Occipital lobe (tissue), 2 donors: ENCODE data around the gene HMBS. TPM values are rescaled to one million over a fixed set of nuclear protein-coding genes. Genes with fewer than 3 reads are reported as not detected.
A peak's percentile ranks its signal among the peaks of the same experiment; 100 is the strongest.
"Not testable (repeated sequence)": the region's sequence is repeated elsewhere in the genome, so short reads cannot be mapped to it uniquely, and the experiment has no call there.

Experiments used
- DNase-seq: peaks from one replicate; lab custom pipeline; 2025; lab: John Stamatoyannopoulos, UW
- total RNA-seq: library from RNA; depleted of rRNA; stranded (reverse); fragments of >200 nt; gene quantifications from one replicate; pipeline ENCODE4 v1.2.3, GENCODE V29; 2014

The HMBS gene
- total RNA-seq, 1 donor from 2014 or later, result 2.0 TPM

- no peak for DNase-seq
Measured at GRCh38 chr11:119118227-119118626, 33.5 kb downstream of the HMBS start.

- no peak for DNase-seq
Measured at GRCh38 chr11:119118946-119119345, 34.3 kb downstream of the HMBS start.

GRCh38 chr11:119120639-119121007, 35.9 kb downstream of the HMBS start:
- DNase-seq, result no peak

- peak; percentile 100 for DNase-seq
Measured at GRCh38 chr11:119121008-119121810, 36.5 kb downstream of the HMBS start, which contains the start of gene HINFP. Gene HINFP (plus strand): TSS chr11:119121580. CDS start chr11:119126945, 5,365 bp downstream.

- no peak for DNase-seq
Measured at GRCh38 chr11:119121811-119122124, 37.1 kb downstream of the HMBS start.

- DNase-seq, result no peak
Measured at GRCh38 chr11:119125821-119126220, 41.1 kb downstream of the HMBS start.

- DNase-seq, result no peak
Measured at GRCh38 chr11:119126675-119127268, 42.1 kb downstream of the HMBS start.

GRCh38 chr11:119130662-119131061, 46.0 kb downstream of the HMBS start:
- no peak for DNase-seq

- DNase-seq, result no peak
Measured at GRCh38 chr11:119134389-119134978, 49.8 kb downstream of the HMBS start.

- DNase-seq, result not testable (repeated sequence)
Measured at GRCh38 chr11:119139276-119139675, 54.6 kb downstream of the HMBS start.

Other genes starting within 250 kb of the HMBS start
- not detected for gene CXCR5, start 201.0 kb upstream of the HMBS start, total RNA-seq
- gene BCL9L, start 159.0 kb upstream of the HMBS start, total RNA-seq, result 11.5 TPM
- gene UPK2, start 128.6 kb upstream of the HMBS start, total RNA-seq, result not detected
- 0.31 TPM for gene FOXR1, start 113.1 kb upstream of the HMBS start, total RNA-seq
- gene CENATAC, start 86.7 kb upstream of the HMBS start, total RNA-seq, result 31.0 TPM
- gene RPS25, start 66.5 kb upstream of the HMBS start, total RNA-seq, result 705 TPM
- gene TRAPPC4, start 66.1 kb upstream of the HMBS start, total RNA-seq, result 63.9 TPM
- 9.5 TPM for gene SLC37A4, start 54.0 kb upstream of the HMBS start, total RNA-seq
- 37.0 TPM for gene HYOU1, start 27.7 kb upstream of the HMBS start, total RNA-seq
- gene VPS11, start 17.1 kb upstream of the HMBS start, total RNA-seq, result 22.1 TPM
- gene DPAGT1, start 17.0 kb downstream of the HMBS start, total RNA-seq, result 8.7 TPM
- 7.6 TPM for gene C2CD2L, start 22.5 kb downstream of the HMBS start, total RNA-seq
- gene HINFP, start 36.7 kb downstream of the HMBS start, total RNA-seq, result 21.7 TPM
- gene ABCG4, start 64.2 kb downstream of the HMBS start, total RNA-seq, result 2.5 TPM
- gene NLRX1, start 83.8 kb downstream of the HMBS start, total RNA-seq, result 3.3 TPM
- gene NHERF4, start 100.6 kb downstream of the HMBS start, total RNA-seq, result not detected
- gene CBL, start 121.5 kb downstream of the HMBS start, total RNA-seq, result 12.0 TPM
- 10.6 TPM for gene MCAM, start 232.2 kb downstream of the HMBS start, total RNA-seq
- gene RNF26, start 249.6 kb downstream of the HMBS start, total RNA-seq, result 1.6 TPM